GM10266 (cell line): ENCODE measurements around the gene IRF5.

Experiments
- DNase-seq: peaks from one replicate; pipeline ENCODE4 v3.0.0; 2012; ENCODE audit errors: extremely low spot score
- TF ChIP-seq, protein P1 (sequence below): IDR thresholded peaks from 2 replicates; pipeline ENCODE4 v1.5.1; 2012; ENCODE audit warnings: mild to moderate bottlenecking, low read depth; ENCODE audit not compliant: control insufficient read depth, insufficient read depth; ENCODE audit errors: missing control alignments

IRF5 gene

GRCh38 chr7:128944487-128945236, 6.9 kb downstream of the IRF5 start:
- TF ChIP-seq, protein P1, sequence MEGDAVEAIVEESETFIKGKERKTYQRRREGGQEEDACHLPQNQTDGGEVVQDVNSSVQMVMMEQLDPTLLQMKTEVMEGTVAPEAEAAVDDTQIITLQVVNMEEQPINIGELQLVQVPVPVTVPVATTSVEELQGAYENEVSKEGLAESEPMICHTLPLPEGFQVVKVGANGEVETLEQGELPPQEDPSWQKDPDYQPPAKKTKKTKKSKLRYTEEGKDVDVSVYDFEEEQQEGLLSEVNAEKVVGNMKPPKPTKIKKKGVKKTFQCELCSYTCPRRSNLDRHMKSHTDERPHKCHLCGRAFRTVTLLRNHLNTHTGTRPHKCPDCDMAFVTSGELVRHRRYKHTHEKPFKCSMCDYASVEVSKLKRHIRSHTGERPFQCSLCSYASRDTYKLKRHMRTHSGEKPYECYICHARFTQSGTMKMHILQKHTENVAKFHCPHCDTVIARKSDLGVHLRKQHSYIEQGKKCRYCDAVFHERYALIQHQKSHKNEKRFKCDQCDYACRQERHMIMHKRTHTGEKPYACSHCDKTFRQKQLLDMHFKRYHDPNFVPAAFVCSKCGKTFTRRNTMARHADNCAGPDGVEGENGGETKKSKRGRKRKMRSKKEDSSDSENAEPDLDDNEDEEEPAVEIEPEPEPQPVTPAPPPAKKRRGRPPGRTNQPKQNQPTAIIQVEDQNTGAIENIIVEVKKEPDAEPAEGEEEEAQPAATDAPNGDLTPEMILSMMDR, result no peak
- no peak for DNase-seq

GRCh38 chr7:128945668-128946366, 8.1 kb downstream of the IRF5 start:
- DNase-seq, result no peak
- TF ChIP-seq, protein P1, result no peak

DNA sequence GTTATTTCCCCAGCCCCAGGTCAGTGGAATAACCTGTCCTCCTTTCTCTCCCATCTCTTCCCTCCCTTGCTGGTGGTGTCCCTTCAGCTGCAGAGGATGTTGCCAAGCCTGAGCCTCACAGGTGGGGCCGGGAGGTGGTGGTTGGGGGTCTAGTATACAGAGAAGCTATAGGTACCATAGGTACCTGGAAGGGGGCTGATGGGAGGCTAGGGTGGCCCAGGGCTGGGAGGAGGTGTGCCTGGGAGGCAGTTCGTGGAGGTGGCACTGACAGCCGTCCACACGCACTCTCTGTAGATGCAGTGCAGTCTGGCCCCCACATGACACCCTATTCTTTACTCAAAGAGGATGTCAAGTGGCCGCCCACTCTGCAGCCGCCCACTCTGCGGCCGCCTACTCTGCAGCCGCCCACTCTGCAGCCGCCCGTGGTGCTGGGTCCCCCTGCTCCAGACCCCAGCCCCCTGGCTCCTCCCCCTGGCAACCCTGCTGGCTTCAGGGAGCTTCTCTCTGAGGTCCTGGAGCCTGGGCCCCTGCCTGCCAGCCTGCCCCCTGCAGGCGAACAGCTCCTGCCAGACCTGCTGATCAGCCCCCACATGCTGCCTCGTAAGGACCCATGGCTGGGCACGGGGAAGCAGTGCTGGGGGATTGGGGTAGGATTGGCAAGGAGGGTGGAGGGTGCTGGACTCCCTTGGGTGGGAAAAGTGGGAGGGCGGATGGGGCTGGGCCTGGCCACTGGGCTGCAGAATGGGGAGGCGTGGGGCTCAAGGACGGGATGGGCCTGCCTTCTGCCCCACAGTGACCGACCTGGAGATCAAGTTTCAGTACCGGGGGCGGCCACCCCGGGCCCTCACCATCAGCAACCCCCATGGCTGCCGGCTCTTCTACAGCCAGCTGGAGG, 9.5 kb downstream of the IRF5 start:
- no peak for DNase-seq

GRCh38 chr7:128947854-128948253, 10.1 kb downstream of the IRF5 start:
- TF ChIP-seq, protein P1, result no peak
- no peak for DNase-seq

More for the DNA sequence above, 9.5 kb downstream of the IRF5 start:
- TF ChIP-seq, protein P1, result peak; percentile 45

DNA sequence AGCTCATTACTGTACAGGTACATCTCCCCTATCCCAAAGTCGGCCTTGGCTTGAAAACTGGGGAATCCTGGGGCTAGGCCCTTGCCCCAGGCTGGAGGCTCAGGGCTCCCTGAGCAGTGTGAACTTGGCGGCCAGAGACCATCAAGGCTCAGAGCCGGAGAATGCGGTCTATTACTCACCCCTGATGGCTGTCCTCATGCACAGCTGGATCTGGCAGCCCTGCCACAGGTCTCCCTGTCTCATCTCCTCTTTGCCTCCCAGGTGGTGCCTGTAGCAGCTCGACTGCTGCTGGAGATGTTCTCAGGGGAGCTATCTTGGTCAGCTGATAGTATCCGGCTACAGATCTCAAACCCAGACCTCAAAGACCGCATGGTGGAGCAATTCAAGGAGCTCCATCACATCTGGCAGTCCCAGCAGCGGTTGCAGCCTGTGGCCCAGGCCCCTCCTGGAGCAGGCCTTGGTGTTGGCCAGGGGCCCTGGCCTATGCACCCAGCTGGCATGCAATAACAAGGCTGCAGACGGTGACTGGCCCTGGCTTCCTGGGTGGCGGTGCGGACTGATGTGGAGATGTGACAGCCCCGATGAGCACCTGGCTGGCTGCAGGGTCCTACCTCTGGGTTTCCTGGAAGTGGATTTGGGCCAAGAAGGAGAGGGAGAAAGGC, 10.7 kb downstream of the IRF5 start:
- no peak for DNase-seq
- TF ChIP-seq, protein P1, result no peak

GRCh38 chr7:128948976-128949760, 11.4 kb downstream of the IRF5 start:
- TF ChIP-seq, protein P1, result no peak
- DNase-seq, result no peak
